Mesothelial cell of epicardium (in vitro differentiated cells): Measurements from ENCODE around the gene RBM33. TPM values are rescaled to one million over a fixed set of nuclear protein-coding genes. Genes with fewer than 3 reads are reported as not detected.

Experiments
- DNase-seq, 2 experiments: peaks; one replicate each; pipeline ENCODE4 v3.0.0; 2021; ENCODE audit warnings: low spot score in 2 of 2; ENCODE audit not compliant: unreplicated experiment in 2 of 2
- H3K27ac Mint-ChIP-seq: 2 replicates; pipeline ENCODE4 v1.8.0; 2021; ENCODE audit warnings: mixed read lengths
- H3K27me3 Mint-ChIP-seq: 2 replicates; pipeline ENCODE4 v1.8.0; 2021; ENCODE audit warnings: low read depth, mixed read lengths
- H3K36me3 Mint-ChIP-seq: 2 replicates; pipeline ENCODE4 v1.8.0; 2021; ENCODE audit warnings: mixed read lengths
- H3K4me1 Mint-ChIP-seq: 2 replicates; pipeline ENCODE4 v1.8.0; 2021; ENCODE audit warnings: mixed read lengths
- H3K4me3 Mint-ChIP-seq: 2 replicates; pipeline ENCODE4 v1.8.0; 2021; ENCODE audit warnings: mild to moderate bottlenecking, moderate library complexity, mixed read lengths
- H3K9me3 Mint-ChIP-seq: 2 replicates; pipeline ENCODE4 v1.8.0; 2021; ENCODE audit warnings: mixed read lengths
- CTCF ChIP-seq: fragments of 200-600 bp; sonication (generic); IDR thresholded peaks from one replicate; pipeline ENCODE4 v1.5.0; 2021; ENCODE audit warnings: antibody characterized with exemption; ENCODE audit not compliant: unreplicated experiment
- total RNA-seq: library from RNA; stranded (reverse); gene quantifications from 3 replicates; pipeline ENCODE4 v1.2.1, GENCODE V29; 2021

Gene RBM33
- total RNA-seq, 1 donor from 2014 or later = 83.4 TPM

- no peak overlapping the region for H3K27ac Mint-ChIP-seq
Observed at GRCh38 chr7:155741082-155741481, 96.6 kb downstream of the RBM33 start.

GRCh38 chr7:155741805-155742204 is 97.3 kb downstream of the RBM33 start:
- no peaks in the 10 kb centered on the region for H3K27me3 Mint-ChIP-seq
- H3K9me3 Mint-ChIP-seq = no peaks in the 10 kb centered on the region
- no peak overlapping the region for H3K27ac Mint-ChIP-seq
- no peak overlapping the region for H3K4me3 Mint-ChIP-seq
- peaks cover 39% of the 10 kb centered on the region for H3K36me3 Mint-ChIP-seq
- no peak for DNase-seq
- TF ChIP-seq CTCF = no peak
- H3K4me1 Mint-ChIP-seq = no peaks in the 10 kb centered on the region

More at GRCh38 chr7:155741082-155741481, 96.6 kb downstream of the RBM33 start:
- no peak for TF ChIP-seq CTCF
- Mint-ChIP-seq H3K27me3 (no peaks in the 10 kb centered on the region), H3K9me3 (no peaks in the 10 kb centered on the region), H3K4me1 (no peaks in the 10 kb centered on the region), H3K36me3 (peaks cover 34% of the 10 kb centered on the region), H3K4me3 (no peak overlapping the region)
- no peak for DNase-seq

GRCh38 chr7:155743177-155743576 is 98.7 kb downstream of the RBM33 start:
- DNase-seq = no peak
- Mint-ChIP-seq H3K4me1 (no peaks in the 10 kb centered on the region), H3K9me3 (no peaks in the 10 kb centered on the region), H3K27ac (no peak overlapping the region), H3K4me3 (no peak overlapping the region), H3K27me3 (no peaks in the 10 kb centered on the region), H3K36me3 (peaks cover 40% of the 10 kb centered on the region)
- no peak for TF ChIP-seq CTCF

- Mint-ChIP-seq H3K27me3 (no peaks in the 10 kb centered on the region), H3K9me3 (no peaks in the 10 kb centered on the region), H3K27ac (no peak overlapping the region), H3K4me3 (no peak overlapping the region), H3K4me1 (no peaks in the 10 kb centered on the region), H3K36me3 (peaks cover 31% of the 10 kb centered on the region)
- DNase-seq = no peak
- no peak for TF ChIP-seq CTCF
Observed at GRCh38 chr7:155744971-155745683, 100.7 kb downstream of the RBM33 start.

GRCh38 chr7:155745737-155746136 is 101.3 kb downstream of the RBM33 start:
- Mint-ChIP-seq H3K4me3 (no peak overlapping the region), H3K36me3 (peaks cover 27% of the 10 kb centered on the region), H3K27ac (no peak overlapping the region), H3K27me3 (no peaks in the 10 kb centered on the region), H3K4me1 (no peaks in the 10 kb centered on the region), H3K9me3 (no peaks in the 10 kb centered on the region)
- no peak for TF ChIP-seq CTCF
- no peak for DNase-seq
